BE2C (cell line): ENCODE data around the gene NYAP2.

Experiments
- DNase-seq: peaks from one replicate; pipeline ENCODE4 v3.0.0-alpha.2; 2020
- H3K27me3 ChIP-seq: fragments of 250-450 bp; sonication (Bioruptor Pico); 2 replicates; pipeline ENCODE4 v1.5.1; 2020; ENCODE audit warnings: mild to moderate bottlenecking
- H3K36me3 ChIP-seq: fragments of 250-450 bp; sonication (Bioruptor Pico); 2 replicates; pipeline ENCODE4 v1.5.1; 2020; ENCODE audit warnings: mild to moderate bottlenecking
- H3K4me1 ChIP-seq: fragments of 250-450 bp; sonication (Bioruptor Pico); 2 replicates; pipeline ENCODE4 v1.5.1; 2020
- H3K4me3 ChIP-seq: 2 replicates; pipeline ENCODE4 v1.5.1; 2011; ENCODE audit warnings: low read depth, low read length
- H3K9me3 ChIP-seq: fragments of 250-450 bp; sonication (Bioruptor Pico); 2 replicates; pipeline ENCODE4 v1.5.1; 2020
- TF ChIP-seq, protein P1 (sequence below): IDR thresholded peaks from 2 replicates; pipeline ENCODE4 v1.5.1; 2012; ENCODE audit warnings: mild to moderate bottlenecking, low read depth, low read length

The NYAP2 gene

DNA sequence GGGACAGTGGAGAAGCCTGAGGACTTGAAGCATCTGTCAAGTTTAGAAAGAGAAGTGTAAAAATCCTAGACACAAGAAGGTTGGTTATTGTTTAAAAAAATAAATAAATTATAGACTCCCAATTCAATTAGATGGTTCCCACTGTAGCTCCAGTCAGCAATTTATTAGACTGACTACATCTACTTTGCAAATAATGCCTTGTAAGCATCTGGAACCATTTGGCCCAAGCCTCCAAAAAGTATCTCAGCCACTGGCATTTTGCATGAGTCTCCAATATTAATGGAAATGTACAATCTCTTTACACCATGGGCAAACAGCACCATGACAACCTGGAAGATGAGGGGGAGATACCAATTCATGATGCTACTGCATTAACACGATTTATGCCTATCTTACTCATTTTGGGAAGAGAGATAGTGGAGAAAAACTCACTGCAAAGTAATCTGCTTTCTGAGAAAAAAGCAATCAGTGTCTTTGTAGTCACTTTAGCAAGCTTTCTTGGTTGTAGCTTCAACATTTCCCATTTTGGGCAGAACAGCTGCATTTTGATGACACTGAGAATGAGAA is 2.8 kb downstream of the NYAP2 start:
- no peaks in the 10 kb centered on the region for H3K27me3 ChIP-seq
- no peak for DNase-seq
- H3K4me3 ChIP-seq, result no peak overlapping the region
- peaks cover 26% of the 10 kb centered on the region for H3K4me1 ChIP-seq
- H3K36me3 ChIP-seq, result no peaks in the 10 kb centered on the region
- TF ChIP-seq, protein P1, sequence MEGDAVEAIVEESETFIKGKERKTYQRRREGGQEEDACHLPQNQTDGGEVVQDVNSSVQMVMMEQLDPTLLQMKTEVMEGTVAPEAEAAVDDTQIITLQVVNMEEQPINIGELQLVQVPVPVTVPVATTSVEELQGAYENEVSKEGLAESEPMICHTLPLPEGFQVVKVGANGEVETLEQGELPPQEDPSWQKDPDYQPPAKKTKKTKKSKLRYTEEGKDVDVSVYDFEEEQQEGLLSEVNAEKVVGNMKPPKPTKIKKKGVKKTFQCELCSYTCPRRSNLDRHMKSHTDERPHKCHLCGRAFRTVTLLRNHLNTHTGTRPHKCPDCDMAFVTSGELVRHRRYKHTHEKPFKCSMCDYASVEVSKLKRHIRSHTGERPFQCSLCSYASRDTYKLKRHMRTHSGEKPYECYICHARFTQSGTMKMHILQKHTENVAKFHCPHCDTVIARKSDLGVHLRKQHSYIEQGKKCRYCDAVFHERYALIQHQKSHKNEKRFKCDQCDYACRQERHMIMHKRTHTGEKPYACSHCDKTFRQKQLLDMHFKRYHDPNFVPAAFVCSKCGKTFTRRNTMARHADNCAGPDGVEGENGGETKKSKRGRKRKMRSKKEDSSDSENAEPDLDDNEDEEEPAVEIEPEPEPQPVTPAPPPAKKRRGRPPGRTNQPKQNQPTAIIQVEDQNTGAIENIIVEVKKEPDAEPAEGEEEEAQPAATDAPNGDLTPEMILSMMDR, result no peak
- no peaks in the 10 kb centered on the region for H3K9me3 ChIP-seq

DNA sequence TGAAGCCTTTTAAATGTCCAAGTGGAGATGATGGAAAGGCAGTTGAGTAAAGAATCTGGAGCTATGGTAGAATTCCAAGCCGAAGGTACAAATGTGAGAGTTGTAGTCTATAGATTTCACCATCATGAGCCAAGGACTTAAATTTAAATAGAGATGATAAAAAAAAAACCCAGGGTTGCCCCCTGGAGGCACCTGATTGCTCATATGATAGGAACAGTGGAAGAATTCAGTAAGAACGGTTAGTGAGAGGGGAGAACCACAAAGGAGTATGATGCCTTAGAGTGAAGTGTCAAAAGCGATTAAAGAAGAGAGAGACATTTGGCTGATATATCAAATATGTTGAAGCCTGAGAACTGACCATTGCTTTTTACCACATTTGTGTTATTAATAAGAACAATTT is 11.9 kb downstream of the NYAP2 start:
- H3K36me3 ChIP-seq, result no peaks in the 10 kb centered on the region
- no peaks in the 10 kb centered on the region for H3K27me3 ChIP-seq
- no peak overlapping the region for H3K4me3 ChIP-seq
- TF ChIP-seq, protein P1, result peak; percentile 13; the same call in 1 of the 2 replicates
- DNase-seq, result no peak
- no peaks in the 10 kb centered on the region for H3K9me3 ChIP-seq
- peaks cover 13% of the 10 kb centered on the region for H3K4me1 ChIP-seq

DNA sequence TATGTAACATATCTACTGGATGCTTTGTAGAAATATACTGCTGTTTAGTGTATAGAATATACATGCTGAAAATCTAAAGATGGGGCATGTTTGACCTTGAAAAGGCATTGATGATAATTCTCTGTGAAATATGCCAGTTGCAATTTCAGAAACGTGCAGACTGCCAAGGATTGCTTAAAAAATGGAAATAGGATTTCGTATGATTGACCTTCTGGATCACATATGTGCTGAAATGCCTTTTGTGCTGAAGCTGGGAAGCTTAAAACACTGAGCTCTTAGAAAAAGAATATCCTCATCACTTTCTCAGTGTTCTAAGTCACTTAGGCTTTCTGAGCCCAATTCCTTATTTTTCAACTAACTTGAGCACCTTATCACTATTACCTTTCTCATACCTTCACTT is 14.3 kb downstream of the NYAP2 start:
- Histone ChIP-seq H3K4me3 (no peak overlapping the region), H3K27me3 (no peaks in the 10 kb centered on the region), H3K9me3 (no peaks in the 10 kb centered on the region), H3K36me3 (no peaks in the 10 kb centered on the region), H3K4me1 (peaks cover 14% of the 10 kb centered on the region)
- TF ChIP-seq, protein P1, result no peak
- no peak for DNase-seq

DNA sequence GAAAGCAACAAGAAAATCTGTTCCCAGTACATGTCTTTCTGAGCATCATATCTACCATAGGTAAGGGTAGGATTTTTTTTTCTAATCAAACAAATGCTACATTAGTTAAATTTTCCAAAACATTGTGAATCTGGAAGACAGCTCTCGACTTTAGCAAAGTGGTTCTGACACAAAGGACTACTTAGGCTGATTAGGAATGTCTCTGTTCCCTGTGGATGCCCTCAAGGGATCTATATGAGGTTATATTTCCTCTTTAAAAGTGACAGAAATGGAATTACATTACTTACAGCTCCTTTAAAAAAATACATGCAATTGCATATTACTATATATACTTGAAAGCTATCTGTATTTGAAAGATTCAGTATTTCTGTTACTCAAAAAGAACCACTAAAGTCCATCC is 15.4 kb downstream of the NYAP2 start:
- no peak overlapping the region for H3K4me3 ChIP-seq
- TF ChIP-seq, protein P1, result no peak
- peak; percentile 27 for DNase-seq
- H3K9me3 ChIP-seq, result no peaks in the 10 kb centered on the region
- no peaks in the 10 kb centered on the region for H3K36me3 ChIP-seq
- H3K27me3 ChIP-seq, result no peaks in the 10 kb centered on the region
- peaks cover 19% of the 10 kb centered on the region for H3K4me1 ChIP-seq

DNA sequence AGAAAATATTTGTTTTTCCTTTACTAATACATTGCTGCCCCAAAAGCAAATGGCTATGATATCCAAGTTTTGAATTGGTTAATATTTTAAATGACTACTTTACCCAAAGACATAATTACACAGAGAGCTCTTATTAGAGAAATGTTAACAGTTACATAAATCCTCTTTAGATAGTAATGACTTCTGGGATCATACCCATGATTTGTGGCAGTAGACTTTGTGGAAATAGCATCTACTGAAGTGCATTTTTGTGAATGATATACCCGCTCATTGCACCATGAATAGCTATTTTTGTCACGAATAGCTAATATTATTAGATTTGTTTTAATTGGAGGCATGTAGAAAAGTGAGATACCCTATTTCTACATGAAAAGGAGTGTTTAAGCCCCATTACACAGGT is 15.8 kb downstream of the NYAP2 start:
- H3K4me1 ChIP-seq, result peaks cover 19% of the 10 kb centered on the region
- no peaks in the 10 kb centered on the region for H3K9me3 ChIP-seq
- H3K27me3 ChIP-seq, result no peaks in the 10 kb centered on the region
- TF ChIP-seq, protein P1, result no peak
- no peak for DNase-seq
- H3K4me3 ChIP-seq, result no peak overlapping the region
- no peaks in the 10 kb centered on the region for H3K36me3 ChIP-seq

DNA sequence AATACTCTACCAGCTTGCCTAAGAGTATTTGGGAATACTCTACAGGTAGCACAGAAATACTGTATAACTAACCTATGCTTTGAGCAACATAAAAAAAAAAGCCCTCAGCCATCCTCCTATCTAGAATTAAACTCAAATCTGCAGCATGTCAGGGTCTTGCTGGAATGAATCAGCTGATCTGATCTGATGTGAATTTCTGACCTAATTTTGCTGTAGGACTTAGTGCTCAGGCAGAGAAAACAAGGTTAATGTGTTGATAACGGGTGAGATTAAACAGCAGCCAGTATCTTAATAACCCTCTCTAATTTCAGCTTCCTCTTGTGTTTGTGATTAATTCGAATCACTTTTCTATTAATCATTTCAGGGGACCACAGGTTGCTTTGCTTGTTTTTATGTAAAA is 16.3 kb downstream of the NYAP2 start:
- Histone ChIP-seq H3K27me3 (no peaks in the 10 kb centered on the region), H3K4me3 (no peak overlapping the region), H3K36me3 (no peaks in the 10 kb centered on the region), H3K4me1 (peaks cover 19% of the 10 kb centered on the region), H3K9me3 (no peaks in the 10 kb centered on the region)
- TF ChIP-seq, protein P1, result no peak
- no peak for DNase-seq
